HG02678 (cell line): ENCODE results near the gene MLLT3.
"Not testable (repeated sequence)": the region's sequence is repeated elsewhere in the genome, so short reads cannot be mapped to it uniquely, and the experiment has no call there.

Source experiments
- ATAC-seq: cut with Tn5 transposase; IDR thresholded peaks from one replicate; pipeline ENCODE4 v1.9.1; 2021; ENCODE audit warnings: mild to moderate bottlenecking, moderate library complexity; ENCODE audit not compliant: unreplicated experiment

The MLLT3 gene

DNA sequence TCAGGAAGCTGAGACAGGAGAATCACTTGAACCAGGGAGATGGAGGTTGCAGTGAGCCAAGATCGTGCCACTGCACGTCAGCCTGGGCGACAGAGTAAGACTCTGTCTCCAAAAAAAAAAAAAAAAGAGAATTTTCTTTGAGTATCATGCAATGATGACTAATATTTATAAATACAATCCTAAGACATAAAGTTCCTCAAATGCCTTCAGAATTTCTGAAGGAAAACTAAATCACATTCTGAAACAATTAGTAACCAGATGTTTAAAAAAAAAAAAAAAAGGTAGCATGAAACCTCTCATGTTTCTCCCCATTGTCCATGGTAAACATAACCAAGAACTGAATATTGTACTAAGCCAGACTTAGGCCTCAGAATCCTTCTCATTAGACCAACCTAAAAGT, 23.1 kb downstream of the MLLT3 start:
- ATAC-seq = no peak

GRCh38 chr9:20598367-20598766, 23.9 kb downstream of the MLLT3 start:
- ATAC-seq = no peak

- no peak for ATAC-seq
Observed at GRCh38 chr9:20597862-20598261, 24.4 kb downstream of the MLLT3 start.

DNA sequence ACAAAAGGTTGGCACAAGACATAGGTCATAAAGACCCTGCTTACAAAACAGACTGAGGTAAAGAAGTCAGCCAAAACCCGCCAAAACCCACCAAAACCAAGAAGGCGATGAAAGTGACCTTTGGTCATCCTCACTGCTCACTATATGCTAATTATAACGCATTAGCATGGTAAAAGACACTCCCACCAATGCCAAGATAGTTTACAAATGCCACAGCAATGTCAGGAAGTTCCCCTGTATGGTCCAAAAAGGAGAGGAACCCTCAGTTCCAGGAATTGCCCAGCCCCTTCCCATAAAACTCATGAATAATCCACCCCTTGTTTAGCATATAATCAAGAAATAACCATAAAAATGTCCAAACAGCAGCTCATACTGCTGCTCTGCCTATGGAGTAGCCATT, 27.7 kb downstream of the MLLT3 start:
- ATAC-seq = no peak

DNA sequence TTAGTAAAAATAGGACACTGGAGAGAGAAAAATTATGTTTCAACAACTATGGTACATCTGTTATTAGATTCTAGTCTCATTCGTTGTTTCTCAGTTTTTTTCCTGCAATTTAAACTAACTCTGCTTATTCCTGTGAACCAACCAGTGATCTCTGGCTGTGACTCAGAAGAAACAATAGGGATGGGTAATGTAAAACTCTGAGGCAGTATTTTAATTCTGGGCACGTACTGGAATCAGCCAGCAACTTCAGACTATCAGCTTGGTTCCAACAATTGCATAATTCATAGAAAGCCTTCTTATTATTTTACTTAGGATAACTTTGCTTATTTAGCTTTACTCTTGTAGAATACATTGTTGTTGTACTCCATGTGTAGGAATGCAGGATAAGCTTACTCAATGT, 28.8 kb downstream of the MLLT3 start:
- ATAC-seq = no peak

DNA sequence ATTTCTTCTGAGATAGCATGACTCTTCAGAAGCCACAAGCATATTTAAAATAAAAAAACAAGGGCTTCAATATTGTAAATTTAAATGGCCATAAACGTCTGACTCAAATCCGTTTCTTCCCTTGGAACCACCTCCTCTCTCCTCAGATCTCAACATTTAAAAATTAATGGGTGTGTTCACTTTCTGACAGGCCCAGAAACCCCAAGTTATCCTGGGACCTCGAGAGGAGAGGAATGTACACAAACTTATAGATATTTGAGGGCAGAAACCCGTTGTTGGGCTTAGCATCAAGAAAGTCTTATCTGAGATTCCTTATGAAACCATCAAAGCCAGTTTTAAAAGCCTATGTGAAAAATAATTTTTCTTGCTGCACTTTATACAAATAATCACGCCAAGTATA, 29.2 kb downstream of the MLLT3 start:
- no peak for ATAC-seq

DNA sequence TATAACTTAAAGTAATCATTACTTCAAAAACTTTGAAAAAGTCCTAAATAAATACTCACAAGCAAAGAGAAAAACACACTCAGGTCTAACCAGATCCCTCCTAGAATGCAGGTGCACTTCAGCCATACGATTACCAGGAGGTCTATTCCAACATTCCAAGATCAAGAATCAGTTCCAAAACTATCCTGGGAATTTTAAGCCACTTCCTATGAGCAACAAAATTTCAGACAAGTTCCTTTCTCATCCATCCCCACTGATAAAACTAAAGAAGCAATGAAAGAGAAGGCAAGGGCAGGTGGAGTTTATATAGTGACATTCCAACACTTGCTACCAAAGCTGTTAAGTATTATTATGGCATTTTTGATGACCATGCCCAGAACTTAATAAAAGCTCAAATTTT, 29.6 kb downstream of the MLLT3 start:
- no peak for ATAC-seq

GRCh38 chr9:20591223-20591622, 31.1 kb downstream of the MLLT3 start:
- no peak for ATAC-seq

DNA sequence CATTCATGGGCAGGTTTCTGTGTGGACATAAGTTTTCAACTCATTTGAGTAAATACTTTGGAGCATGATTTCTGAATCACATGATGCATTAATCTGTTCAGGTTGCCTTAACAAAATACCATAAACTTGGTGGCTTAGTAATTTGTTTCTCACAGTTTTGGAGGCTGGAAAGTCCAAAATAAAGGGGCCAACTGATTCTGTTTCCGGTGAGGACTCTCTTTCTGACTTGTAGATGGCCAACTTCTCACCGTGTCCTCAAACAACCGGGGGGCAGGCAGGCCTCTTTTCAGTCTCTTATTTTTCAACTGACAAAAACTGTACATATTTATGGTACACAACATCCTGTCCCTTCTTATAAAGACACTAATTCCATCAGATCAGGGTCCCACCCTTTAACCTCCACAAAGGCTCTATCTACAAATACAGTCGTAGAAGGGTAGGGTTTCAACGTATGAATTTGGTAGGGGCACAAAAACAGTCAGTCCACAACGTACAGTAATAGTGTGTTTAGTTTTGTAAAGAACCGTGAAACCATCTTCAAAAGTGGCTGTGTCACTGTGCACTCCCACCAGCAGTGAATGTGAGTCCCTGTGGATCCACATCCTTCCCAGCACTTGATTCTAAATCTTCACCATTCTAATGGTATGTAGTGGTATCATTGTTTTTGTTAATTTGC, 37.2 kb downstream of the MLLT3 start:
- ATAC-seq = no peak

GRCh38 chr9:20583088-20583487, 39.2 kb downstream of the MLLT3 start:
- ATAC-seq = not testable (repeated sequence)

GRCh38 chr9:20582150-20582549, 40.1 kb downstream of the MLLT3 start:
- peak; percentile 61 for ATAC-seq

DNA sequence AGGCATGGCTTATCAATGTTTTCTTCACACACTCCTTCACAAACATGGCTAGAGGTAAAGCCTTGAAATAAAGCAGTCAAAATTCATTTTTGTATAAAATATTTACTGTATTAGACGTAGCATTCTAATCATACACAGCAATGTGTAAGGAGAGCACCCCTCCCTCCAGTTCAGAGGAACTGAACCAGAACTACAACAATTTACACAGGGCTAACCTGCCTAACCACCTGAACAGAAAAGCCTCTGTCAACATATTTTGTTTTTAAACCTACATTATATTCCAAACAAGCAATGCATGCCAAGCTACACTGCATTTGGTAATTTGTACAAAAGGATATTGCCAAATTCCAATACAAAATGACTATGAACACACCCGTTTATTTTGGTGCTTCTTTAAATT, 41.6 kb downstream of the MLLT3 start:
- ATAC-seq = no peak

GRCh38 chr9:20579524-20580314, 42.6 kb downstream of the MLLT3 start:
- no peak for ATAC-seq

- no peak for ATAC-seq
Observed at GRCh38 chr9:20573023-20573422, 49.3 kb downstream of the MLLT3 start.

GRCh38 chr9:20570756-20571155, 51.5 kb downstream of the MLLT3 start:
- ATAC-seq = peak; percentile 75

GRCh38 chr9:20570087-20570486, 52.2 kb downstream of the MLLT3 start:
- no peak for ATAC-seq

DNA sequence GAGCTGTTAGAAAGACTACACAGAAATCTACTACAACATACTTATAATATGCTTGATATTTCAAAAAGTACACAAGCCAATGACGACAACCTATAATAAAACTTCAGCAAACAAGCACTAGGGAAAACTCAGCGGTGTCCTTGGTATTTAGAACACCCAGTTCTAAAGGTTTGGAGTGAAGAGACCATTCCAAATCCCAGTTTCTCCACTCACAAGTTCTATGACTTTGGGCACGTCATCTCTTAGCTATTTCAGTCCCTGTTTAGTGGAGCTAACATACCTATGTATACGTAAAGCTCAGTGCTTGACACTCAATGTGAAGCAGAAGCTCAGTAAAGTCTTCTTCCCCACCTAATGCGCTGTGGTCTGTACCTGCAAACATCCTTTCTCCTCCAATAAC, 52.8 kb downstream of the MLLT3 start:
- ATAC-seq = no peak

DNA sequence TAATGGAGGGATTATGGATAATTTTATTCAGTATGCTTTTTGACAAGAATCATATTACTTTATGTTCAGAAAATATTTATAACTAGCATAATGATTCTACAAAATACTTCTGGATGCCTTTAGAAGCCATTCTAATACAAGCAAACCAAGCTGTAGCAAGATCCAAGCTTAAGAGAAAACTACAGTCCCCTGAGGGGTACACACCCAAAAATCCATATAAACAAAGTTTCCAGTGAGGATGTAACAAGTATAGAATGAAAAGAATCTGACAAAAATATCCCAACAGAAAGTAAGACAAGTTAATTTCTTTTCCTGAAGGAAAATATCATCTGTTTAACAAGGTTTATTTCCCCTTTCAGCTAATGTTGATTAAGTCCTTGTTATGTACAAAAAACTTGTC, 53.9 kb downstream of the MLLT3 start:
- no peak for ATAC-seq

GRCh38 chr9:20566401-20566800, 55.9 kb downstream of the MLLT3 start:
- ATAC-seq = no peak

- no peak for ATAC-seq
Observed at GRCh38 chr9:20564650-20565049, 57.6 kb downstream of the MLLT3 start.

- ATAC-seq = no peak
Observed at GRCh38 chr9:20563917-20564316, 58.4 kb downstream of the MLLT3 start.

- no peak for ATAC-seq
Observed at GRCh38 chr9:20562051-20562450, 60.2 kb downstream of the MLLT3 start.

GRCh38 chr9:20561531-20561930, 60.8 kb downstream of the MLLT3 start:
- ATAC-seq = no peak
